Thyroid gland (tissue), 4 donors: ENCODE measurements around the gene ABCA12.

Experiments used
- POLR2A ChIP-seq, 2 donors: fragments of 450-650 bp; IDR thresholded peaks; one replicate each; pipeline ENCODE4 v1.6.1; 2017; ENCODE audit warnings: antibody characterized with exemption in 2 of 2, mild to moderate bottlenecking in 2 of 2, moderate library complexity in 1 of 2
- TF ChIP-seq, protein P1 (sequence below), 6 experiments: fragments of 200-600 bp in 3 of 6; fragments of 450-650 bp in 3 of 6; sonication (generic) in 3 of 6; IDR thresholded peaks; one replicate each; pipeline ENCODE4 v1.5.1; 2016 to 2019; ENCODE audit warnings: antibody characterized with exemption in 6 of 6, mild to moderate bottlenecking in 2 of 6, inconsistent platforms in 1 of 6, moderate library complexity in 1 of 6

- no peak for TF ChIP-seq POLR2A (IDR thresholded peaks at IDR 0.05)
- TF ChIP-seq, protein P1, sequence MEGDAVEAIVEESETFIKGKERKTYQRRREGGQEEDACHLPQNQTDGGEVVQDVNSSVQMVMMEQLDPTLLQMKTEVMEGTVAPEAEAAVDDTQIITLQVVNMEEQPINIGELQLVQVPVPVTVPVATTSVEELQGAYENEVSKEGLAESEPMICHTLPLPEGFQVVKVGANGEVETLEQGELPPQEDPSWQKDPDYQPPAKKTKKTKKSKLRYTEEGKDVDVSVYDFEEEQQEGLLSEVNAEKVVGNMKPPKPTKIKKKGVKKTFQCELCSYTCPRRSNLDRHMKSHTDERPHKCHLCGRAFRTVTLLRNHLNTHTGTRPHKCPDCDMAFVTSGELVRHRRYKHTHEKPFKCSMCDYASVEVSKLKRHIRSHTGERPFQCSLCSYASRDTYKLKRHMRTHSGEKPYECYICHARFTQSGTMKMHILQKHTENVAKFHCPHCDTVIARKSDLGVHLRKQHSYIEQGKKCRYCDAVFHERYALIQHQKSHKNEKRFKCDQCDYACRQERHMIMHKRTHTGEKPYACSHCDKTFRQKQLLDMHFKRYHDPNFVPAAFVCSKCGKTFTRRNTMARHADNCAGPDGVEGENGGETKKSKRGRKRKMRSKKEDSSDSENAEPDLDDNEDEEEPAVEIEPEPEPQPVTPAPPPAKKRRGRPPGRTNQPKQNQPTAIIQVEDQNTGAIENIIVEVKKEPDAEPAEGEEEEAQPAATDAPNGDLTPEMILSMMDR (IDR thresholded peaks at IDR 0.05): no peak
Observed at GRCh38 chr2:214904634-214905033, 233.8 kb downstream of the ABCA12 start.
